Measurements from ENCODE around the gene MIGA1.

Gene MIGA1

DNA sequence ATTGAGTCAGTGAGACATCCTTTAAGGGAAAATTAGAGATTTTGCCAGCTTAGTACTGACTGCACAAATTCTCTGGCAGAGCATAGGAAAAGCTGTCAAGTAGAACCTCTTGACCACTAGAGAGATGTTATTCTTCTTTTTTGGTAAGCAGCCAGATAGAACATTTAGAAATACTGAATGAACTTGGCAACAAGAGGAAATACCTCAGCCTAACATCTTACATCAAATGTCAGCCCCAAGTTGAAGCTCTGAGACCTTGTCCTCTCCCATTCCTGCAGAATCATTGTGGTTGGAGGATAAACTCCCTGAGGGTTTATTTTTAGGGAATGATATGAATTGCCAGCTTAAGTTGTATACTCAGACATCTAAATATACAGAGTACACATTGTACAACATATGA is 53.5 kb downstream of the MIGA1 start:
- H3K4me3 ChIP-seq (ENCODE audit: low read depth, low read length), result no peak overlapping the region
- TF ChIP-seq MYC (IDR thresholded peaks at IDR 0.05; ENCODE audit: low read depth, low read length) (no peak), POLR2A (IDR thresholded peaks at IDR 0.05; ENCODE audit: extremely low read depth, insufficient read length) (no peak)
- TF ChIP-seq, protein P1, sequence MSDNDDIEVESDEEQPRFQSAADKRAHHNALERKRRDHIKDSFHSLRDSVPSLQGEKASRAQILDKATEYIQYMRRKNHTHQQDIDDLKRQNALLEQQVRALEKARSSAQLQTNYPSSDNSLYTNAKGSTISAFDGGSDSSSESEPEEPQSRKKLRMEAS (IDR thresholded peaks at IDR 0.05; ENCODE audit: low read depth, low read length), result no peak
- TF ChIP-seq, protein P2, sequence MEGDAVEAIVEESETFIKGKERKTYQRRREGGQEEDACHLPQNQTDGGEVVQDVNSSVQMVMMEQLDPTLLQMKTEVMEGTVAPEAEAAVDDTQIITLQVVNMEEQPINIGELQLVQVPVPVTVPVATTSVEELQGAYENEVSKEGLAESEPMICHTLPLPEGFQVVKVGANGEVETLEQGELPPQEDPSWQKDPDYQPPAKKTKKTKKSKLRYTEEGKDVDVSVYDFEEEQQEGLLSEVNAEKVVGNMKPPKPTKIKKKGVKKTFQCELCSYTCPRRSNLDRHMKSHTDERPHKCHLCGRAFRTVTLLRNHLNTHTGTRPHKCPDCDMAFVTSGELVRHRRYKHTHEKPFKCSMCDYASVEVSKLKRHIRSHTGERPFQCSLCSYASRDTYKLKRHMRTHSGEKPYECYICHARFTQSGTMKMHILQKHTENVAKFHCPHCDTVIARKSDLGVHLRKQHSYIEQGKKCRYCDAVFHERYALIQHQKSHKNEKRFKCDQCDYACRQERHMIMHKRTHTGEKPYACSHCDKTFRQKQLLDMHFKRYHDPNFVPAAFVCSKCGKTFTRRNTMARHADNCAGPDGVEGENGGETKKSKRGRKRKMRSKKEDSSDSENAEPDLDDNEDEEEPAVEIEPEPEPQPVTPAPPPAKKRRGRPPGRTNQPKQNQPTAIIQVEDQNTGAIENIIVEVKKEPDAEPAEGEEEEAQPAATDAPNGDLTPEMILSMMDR (IDR thresholded peaks at IDR 0.05; ENCODE audit: low read depth, low read length), result no peak
- DNase-seq (ENCODE audit: low read depth), result no peak

DNA sequence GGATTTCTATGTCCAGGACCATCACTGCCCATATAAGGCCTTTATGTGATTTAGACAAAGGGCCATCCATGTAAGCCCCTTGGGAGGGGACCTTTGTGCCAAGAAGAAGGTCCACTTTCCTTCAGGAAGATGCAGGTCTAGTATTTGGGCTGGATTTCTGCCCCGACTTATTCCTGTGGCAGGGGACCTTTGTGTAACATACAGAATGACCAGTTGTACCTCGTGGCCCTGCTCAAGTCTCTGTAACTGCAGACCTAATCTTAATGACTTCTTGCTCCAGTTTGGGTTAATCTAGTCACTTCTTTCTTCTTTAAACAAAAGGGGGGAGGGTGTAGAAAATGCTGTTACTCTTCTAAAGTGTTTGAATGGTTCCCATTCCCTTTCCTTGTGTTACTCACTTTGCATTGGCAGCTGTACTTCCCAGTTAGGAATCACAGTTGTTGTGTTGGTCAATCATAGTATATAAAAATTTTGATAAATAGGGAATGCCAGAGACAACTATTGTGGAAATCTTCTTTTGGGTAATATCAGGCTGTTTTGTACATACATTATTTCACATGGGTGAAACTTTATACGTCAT is 54.2 kb downstream of the MIGA1 start:
- no peak for DNase-seq (ENCODE audit: low read depth)
- TF ChIP-seq MYC (IDR thresholded peaks at IDR 0.05; ENCODE audit: low read depth, low read length), result no peak
- TF ChIP-seq POLR2A (IDR thresholded peaks at IDR 0.05; ENCODE audit: extremely low read depth, insufficient read length), result no peak
- TF ChIP-seq, protein P1 (IDR thresholded peaks at IDR 0.05; ENCODE audit: low read depth, low read length), result no peak
- TF ChIP-seq, protein P2 (IDR thresholded peaks at IDR 0.05; ENCODE audit: low read depth, low read length), result no peak

DNA sequence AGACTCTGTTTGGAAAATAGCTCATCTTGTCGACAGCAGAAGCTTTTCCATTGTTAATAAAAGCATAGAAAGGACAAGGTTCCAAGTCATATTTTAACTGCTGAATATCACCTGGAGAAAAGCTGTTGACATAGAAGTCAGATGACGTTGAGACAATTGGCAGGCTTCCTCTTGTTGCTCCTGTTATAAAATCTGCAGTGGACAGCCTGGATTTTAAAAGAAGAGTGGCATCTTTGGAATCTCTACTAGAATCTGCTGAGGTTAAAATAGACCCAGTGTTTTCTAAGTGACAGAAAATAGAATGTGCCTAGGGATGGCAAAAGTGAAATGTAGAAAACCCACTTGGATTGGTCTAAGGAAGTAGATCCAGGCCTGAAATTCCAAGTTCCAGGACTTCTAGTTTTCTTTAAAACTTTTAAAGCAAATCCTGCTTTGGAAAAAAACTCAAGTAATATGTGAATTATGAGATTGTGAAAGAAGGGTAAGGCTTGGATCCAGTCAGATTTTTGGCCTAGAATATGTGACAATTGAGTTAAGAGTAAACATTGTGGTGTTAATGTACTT is 55.4 kb downstream of the MIGA1 start:
- H3K4me3 ChIP-seq (ENCODE audit: low read depth, low read length), result no peak overlapping the region
- TF ChIP-seq, protein P1 (IDR thresholded peaks at IDR 0.05; ENCODE audit: low read depth, low read length), result no peak
- no peak for TF ChIP-seq MYC (IDR thresholded peaks at IDR 0.05; ENCODE audit: low read depth, low read length)
- TF ChIP-seq POLR2A (IDR thresholded peaks at IDR 0.05; ENCODE audit: extremely low read depth, insufficient read length), result no peak
- TF ChIP-seq, protein P2 (IDR thresholded peaks at IDR 0.05; ENCODE audit: low read depth, low read length), result no peak
- DNase-seq (ENCODE audit: low read depth), result no peak

More for the DNA sequence above, 54.2 kb downstream of the MIGA1 start:
- H3K4me3 ChIP-seq (ENCODE audit: low read depth, low read length), result no peak overlapping the region

DNA sequence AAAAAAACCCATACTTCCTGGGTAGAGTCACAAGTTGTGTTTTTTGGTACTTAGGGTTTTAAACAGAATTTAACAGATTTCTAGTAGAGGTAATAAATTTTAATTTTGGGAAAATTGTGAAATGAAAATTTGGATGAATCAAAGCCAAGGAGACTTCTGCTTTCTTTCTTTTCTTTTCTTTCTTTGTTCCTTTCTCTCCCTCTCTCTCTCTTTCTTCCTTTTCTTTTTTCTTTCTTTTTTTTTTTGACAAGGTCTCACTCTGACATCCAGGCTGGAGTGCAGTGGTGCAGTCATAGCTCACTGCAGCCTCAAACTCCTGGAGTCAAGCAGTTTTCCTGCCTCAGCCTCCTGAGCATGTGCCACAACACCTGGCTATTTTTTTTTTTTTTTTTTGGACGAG is 62.1 kb downstream of the MIGA1 start:
- no peak for DNase-seq (ENCODE audit: low read depth)
- no peak for TF ChIP-seq MYC (IDR thresholded peaks at IDR 0.05; ENCODE audit: low read depth, low read length)
- TF ChIP-seq, protein P1 (IDR thresholded peaks at IDR 0.05; ENCODE audit: low read depth, low read length), result no peak
- TF ChIP-seq, protein P2 (IDR thresholded peaks at IDR 0.05; ENCODE audit: low read depth, low read length), result no peak
- TF ChIP-seq POLR2A (IDR thresholded peaks at IDR 0.05; ENCODE audit: extremely low read depth, insufficient read length), result no peak
- no peak overlapping the region for H3K4me3 ChIP-seq (ENCODE audit: low read depth, low read length)

DNA sequence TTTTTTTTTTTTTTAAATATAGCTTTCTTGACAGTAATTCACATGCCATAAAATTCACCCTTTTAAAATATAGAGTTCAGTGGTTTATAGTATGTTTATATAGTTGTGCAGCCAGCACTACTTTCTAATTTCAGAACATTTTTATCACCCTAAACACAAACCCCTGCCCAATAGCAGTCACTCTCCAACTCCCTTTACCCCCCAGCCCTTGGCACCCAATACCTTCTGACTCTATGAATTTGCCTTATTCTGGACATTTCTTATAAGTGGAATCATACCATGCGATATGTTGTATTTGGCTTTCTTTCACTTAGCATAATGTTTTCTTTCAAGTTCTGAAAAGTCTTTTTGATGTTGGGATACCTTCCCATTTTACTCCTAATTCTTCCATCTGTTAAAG is 66.5 kb downstream of the MIGA1 start:
- TF ChIP-seq MYC (IDR thresholded peaks at IDR 0.05; ENCODE audit: low read depth, low read length) (no peak), POLR2A (IDR thresholded peaks at IDR 0.05; ENCODE audit: extremely low read depth, insufficient read length) (no peak)
- TF ChIP-seq, protein P2 (IDR thresholded peaks at IDR 0.05; ENCODE audit: low read depth, low read length), result no peak
- TF ChIP-seq, protein P1 (IDR thresholded peaks at IDR 0.05; ENCODE audit: low read depth, low read length), result no peak
- DNase-seq (ENCODE audit: low read depth), result no peak
- no peak overlapping the region for H3K4me3 ChIP-seq (ENCODE audit: low read depth, low read length)
